Measurements from ENCODE around the gene SCAANT1.
A peak's percentile ranks its signal among the peaks of the same experiment; 100 is the strongest.

SCAANT1 gene

GRCh38 chr3:63891518-63891917 lies 20.7 kb downstream of the SCAANT1 start:
- H3K27me3 Mint-ChIP-seq (ENCODE audit: low read depth) = no peaks in the 10 kb centered on the region
- H3K9me3 Mint-ChIP-seq = no peaks in the 10 kb centered on the region
- TF ChIP-seq CTCF (IDR thresholded peaks at IDR 0.05; ENCODE audit: unreplicated experiment in 3 of 3) = no peak
- H3K36me3 Mint-ChIP-seq (ENCODE audit: low read depth) = peaks cover 8% of the 10 kb centered on the region
- no peak overlapping the region for H3K27ac Mint-ChIP-seq
- H3K4me3 Mint-ChIP-seq = no peak overlapping the region
- peaks cover 12% of the 10 kb centered on the region for H3K4me1 Mint-ChIP-seq

GRCh38 chr3:63886858-63887257 lies 25.3 kb downstream of the SCAANT1 start:
- Mint-ChIP-seq H3K27me3 (ENCODE audit: low read depth) (no peaks in the 10 kb centered on the region), H3K9me3 (no peaks in the 10 kb centered on the region), H3K27ac (no peak overlapping the region), H3K36me3 (ENCODE audit: low read depth) (peaks cover 3% of the 10 kb centered on the region), H3K4me1 (no peaks in the 10 kb centered on the region), H3K4me3 (no peak overlapping the region)
- no peak for TF ChIP-seq CTCF (IDR thresholded peaks at IDR 0.05; ENCODE audit: unreplicated experiment in 3 of 3)

GRCh38 chr3:63880653-63881052 lies 31.5 kb downstream of the SCAANT1 start:
- Mint-ChIP-seq H3K4me1 (peaks cover 27% of the 10 kb centered on the region), H3K4me3 (no peak overlapping the region), H3K27me3 (ENCODE audit: low read depth) (no peaks in the 10 kb centered on the region), H3K36me3 (ENCODE audit: low read depth) (no peaks in the 10 kb centered on the region), H3K27ac (no peak overlapping the region), H3K9me3 (no peaks in the 10 kb centered on the region)
- TF ChIP-seq CTCF (IDR thresholded peaks at IDR 0.05; ENCODE audit: unreplicated experiment in 3 of 3) = no peak

GRCh38 chr3:63878394-63879060 lies 33.7 kb downstream of the SCAANT1 start:
- Mint-ChIP-seq H3K27ac (peak overlapping the region in 1 of 3 experiments; percentile 56), H3K9me3 (no peaks in the 10 kb centered on the region), H3K27me3 (ENCODE audit: low read depth) (no peaks in the 10 kb centered on the region), H3K4me3 (no peak overlapping the region), H3K4me1 (peaks cover 31% of the 10 kb centered on the region), H3K36me3 (ENCODE audit: low read depth) (no peaks in the 10 kb centered on the region)
- no peak for TF ChIP-seq CTCF (IDR thresholded peaks at IDR 0.05; ENCODE audit: unreplicated experiment in 3 of 3)

GRCh38 chr3:63877737-63878393 lies 34.3 kb downstream of the SCAANT1 start:
- Mint-ChIP-seq H3K9me3 (no peaks in the 10 kb centered on the region), H3K27ac (peak overlapping the region in 1 of 3 experiments; percentile 56), H3K4me1 (peaks cover 31% of the 10 kb centered on the region), H3K36me3 (ENCODE audit: low read depth) (no peaks in the 10 kb centered on the region), H3K27me3 (ENCODE audit: low read depth) (no peaks in the 10 kb centered on the region), H3K4me3 (no peak overlapping the region)
- no peak for TF ChIP-seq CTCF (IDR thresholded peaks at IDR 0.05; ENCODE audit: unreplicated experiment in 3 of 3)

GRCh38 chr3:63876260-63876659 lies 35.9 kb downstream of the SCAANT1 start:
- H3K9me3 Mint-ChIP-seq = no peaks in the 10 kb centered on the region
- TF ChIP-seq CTCF (IDR thresholded peaks at IDR 0.05; ENCODE audit: unreplicated experiment in 3 of 3) = no peak
- H3K27ac Mint-ChIP-seq = peak overlapping the region in 2 of 3 experiments; percentile 29 to 56
- no peak overlapping the region for H3K4me3 Mint-ChIP-seq
- H3K4me1 Mint-ChIP-seq = peaks cover 31% of the 10 kb centered on the region
- no peaks in the 10 kb centered on the region for H3K27me3 Mint-ChIP-seq (ENCODE audit: low read depth)
- no peaks in the 10 kb centered on the region for H3K36me3 Mint-ChIP-seq (ENCODE audit: low read depth)
